K562 (cell line): ENCODE results near the gene YIF1A.

ENCODE experiments used
- BRD4 ChIP-seq: fragments of 200-600 bp; sonication (generic); IDR thresholded peaks from 2 replicates; pipeline ENCODE4 v1.6.1; 2017; ENCODE audit warnings: inconsistent platforms
- CEBPB ChIP-seq: fragments of 450-650 bp; IDR thresholded peaks from 2 replicates; pipeline ENCODE4 v1.6.1; 2016; ENCODE audit warnings: missing genetic modification characterization, missing compliant biosample characterization

- no peak for TF ChIP-seq CEBPB (tag)
- no peak for TF ChIP-seq BRD4
Measured at GRCh38 chr11:66243782-66244535, 45.0 kb downstream of the YIF1A start.
